DMS53 treated with DMSO at 0.1 percent for 48 hours (cell line): ENCODE data around the gene THRAP3.
"Not testable (repeated sequence)": the region's sequence is repeated elsewhere in the genome, so short reads cannot be mapped to it uniquely, and the experiment has no call there.

Source experiments
- DNase-seq: peaks from one replicate; lab custom pipeline; 2025; ENCODE audit not compliant: unreplicated experiment; lab: John Stamatoyannopoulos, UW

The THRAP3 gene

GRCh38 chr1:36206323-36206858, 17.9 kb upstream of the THRAP3 start:
- DNase-seq = no peak

GRCh38 chr1:36207339-36207738, 16.9 kb upstream of the THRAP3 start:
- no peak for DNase-seq

GRCh38 chr1:36208978-36209703, 15.1 kb upstream of the THRAP3 start:
- DNase-seq = no peak

- DNase-seq = no peak
These were observed 12.9 kb upstream of the THRAP3 start for GRCh38 chr1:36211307-36211706.

- no peak for DNase-seq
These were observed 12.4 kb upstream of the THRAP3 start for GRCh38 chr1:36211841-36212240.

GRCh38 chr1:36212782-36213181, 11.5 kb upstream of the THRAP3 start:
- DNase-seq = no peak

GRCh38 chr1:36217670-36218069, 6.6 kb upstream of the THRAP3 start:
- no peak for DNase-seq

GRCh38 chr1:36221901-36222300, 2.3 kb upstream of the THRAP3 start:
- DNase-seq = not testable (repeated sequence)

- DNase-seq = no peak
These were observed 1.5 kb upstream of the THRAP3 start for GRCh38 chr1:36222481-36223380.

GRCh38 chr1:36223381-36223995, 755 bp upstream of the THRAP3 start:
- peak; percentile 27 for DNase-seq

- peak; percentile 75 for DNase-seq
These were observed 467 bp downstream of the THRAP3 start for GRCh38 chr1:36224537-36225282.

GRCh38 chr1:36225283-36225899, 1.1 kb downstream of the THRAP3 start:
- no peak for DNase-seq

- not testable (repeated sequence) for DNase-seq
These were observed 6.0 kb downstream of the THRAP3 start for GRCh38 chr1:36230279-36230678.

GRCh38 chr1:36231191-36231590, 6.9 kb downstream of the THRAP3 start:
- DNase-seq = no peak

- DNase-seq = peak; percentile 45
These were observed 8.2 kb downstream of the THRAP3 start for GRCh38 chr1:36232212-36233095.

GRCh38 chr1:36236302-36236701, 12.1 kb downstream of the THRAP3 start:
- DNase-seq = no peak

- DNase-seq = no peak
These were observed 14.2 kb downstream of the THRAP3 start for GRCh38 chr1:36238433-36238832.

GRCh38 chr1:36239941-36240637, 15.8 kb downstream of the THRAP3 start:
- DNase-seq = no peak

- DNase-seq = no peak
These were observed 23.3 kb downstream of the THRAP3 start for GRCh38 chr1:36247538-36247937.
